AG08395 (cell line): Measurements from ENCODE around the gene CTNNA2.
"Not testable (repeated sequence)": the region's sequence is repeated elsewhere in the genome, so short reads cannot be mapped to it uniquely, and the experiment has no call there.

ENCODE experiments used
- DNase-seq: peaks from one replicate; pipeline ENCODE4 v3.0.0; 2012; ENCODE audit warnings: mixed read lengths, low spot score

Gene CTNNA2

DNA sequence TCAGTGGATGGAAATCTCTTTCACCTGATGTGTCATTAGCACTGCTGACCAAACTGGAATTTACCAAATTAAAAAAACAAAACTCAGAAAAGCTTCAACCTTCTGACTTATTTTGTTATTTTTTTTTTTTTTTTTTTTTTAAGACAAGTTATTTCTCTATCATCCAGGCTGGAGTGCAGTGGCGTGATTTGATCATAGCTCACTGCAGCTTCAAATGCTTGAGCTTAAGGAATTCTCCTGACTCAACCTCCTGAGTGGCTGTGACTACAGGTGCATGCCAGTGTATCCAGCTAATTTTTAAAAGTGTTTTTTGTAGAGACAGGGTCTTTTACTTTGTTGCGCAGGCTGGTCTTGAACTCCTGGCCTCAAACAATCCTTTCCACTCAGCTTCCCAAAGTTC lies 636.1 kb downstream of the CTNNA2 start:
- no peak for DNase-seq

DNA sequence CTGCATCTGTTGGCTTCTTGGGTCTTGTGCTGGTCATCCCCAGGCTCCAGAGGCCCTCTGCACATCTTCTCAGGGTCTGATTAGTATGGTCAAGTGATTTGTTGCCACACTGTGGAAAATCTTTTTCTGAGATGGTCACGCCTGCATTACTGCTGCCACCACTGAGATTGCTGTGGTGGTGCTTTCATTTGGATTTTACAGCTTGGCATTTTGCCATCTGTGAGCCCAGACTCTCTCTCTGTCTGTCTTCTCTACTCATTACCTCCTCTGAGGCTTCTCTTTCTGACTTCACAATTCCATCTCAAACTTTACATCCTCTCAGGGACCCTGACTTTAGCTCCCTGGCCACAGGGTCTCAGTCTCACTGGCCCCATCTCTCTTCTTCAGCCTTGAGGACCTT lies 637.1 kb downstream of the CTNNA2 start:
- DNase-seq: no peak

DNA sequence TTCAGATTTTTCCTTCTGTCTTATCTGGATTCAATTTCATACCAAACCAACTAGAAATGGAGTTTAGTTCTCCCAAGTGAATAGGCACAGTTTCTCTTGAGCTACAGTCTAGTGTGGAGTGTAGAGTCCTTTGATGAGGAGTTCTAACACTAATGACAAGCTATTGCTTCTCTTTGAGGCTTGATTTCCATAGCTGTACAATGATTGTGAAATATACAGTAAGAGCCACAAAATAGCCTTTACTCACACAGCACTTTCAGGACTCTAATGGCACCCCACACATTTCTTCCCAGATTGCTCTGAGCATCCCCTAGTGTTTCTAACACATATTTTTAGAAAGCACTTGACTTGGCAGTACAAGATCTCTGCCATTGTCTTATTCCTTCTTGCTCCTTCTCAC lies 638.4 kb downstream of the CTNNA2 start:
- DNase-seq: no peak

DNA sequence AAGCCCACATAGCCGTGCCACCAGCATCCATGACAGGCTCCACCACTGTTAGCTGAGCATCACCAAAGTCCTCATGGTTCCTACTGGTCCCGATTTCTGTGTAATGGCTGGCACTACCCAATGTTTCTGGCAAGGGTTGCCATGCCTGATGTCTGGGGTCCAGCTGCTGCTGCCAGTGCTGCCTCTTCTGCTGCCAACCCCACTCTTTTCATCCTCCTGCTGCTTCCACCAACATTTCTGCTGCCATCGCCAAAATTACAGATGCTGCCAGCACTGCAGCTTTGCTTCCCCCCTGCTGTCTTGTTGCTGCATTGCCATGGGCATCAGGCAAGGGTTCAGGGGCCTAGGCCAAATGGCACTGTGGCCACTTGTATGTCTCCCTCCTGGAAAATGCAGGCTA lies 638.8 kb downstream of the CTNNA2 start:
- no peak for DNase-seq

DNA sequence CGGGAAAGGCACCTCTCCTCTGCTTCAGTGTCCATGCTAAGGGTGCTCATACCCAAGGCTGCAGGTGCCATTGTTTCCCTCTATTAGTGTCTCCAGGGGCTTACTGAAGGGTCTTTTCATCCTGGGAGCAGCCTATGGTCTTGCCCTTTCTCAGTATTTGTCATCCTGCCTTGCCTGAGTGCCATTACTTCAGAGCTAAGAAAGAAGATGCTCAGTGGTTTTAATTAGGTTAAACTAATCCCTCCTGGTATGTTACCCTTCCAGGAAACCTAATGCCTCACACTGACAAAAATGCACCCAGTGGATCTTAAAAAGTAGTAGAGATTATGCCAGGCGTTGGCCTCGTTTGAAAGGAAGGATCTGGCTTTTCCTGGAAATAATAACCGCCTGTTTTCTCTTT lies 640.3 kb downstream of the CTNNA2 start:
- no peak for DNase-seq

DNA sequence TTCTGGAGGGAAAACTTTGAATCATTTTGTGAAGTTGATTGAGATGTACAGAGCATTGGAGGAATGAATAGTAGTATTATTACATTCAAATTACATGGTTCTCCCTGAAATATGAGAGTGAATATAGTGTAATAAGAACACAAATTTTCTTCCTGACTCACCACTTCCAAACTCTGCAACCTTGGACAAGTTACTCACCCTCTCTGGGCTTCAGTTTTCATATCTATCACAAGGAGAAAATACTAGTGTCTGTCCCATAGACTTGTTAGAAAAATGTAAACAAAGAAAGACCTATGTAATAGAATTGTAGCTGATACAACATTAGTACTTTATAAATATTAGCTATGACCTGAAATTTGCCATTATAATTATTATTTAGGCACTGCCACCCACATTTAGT lies 640.9 kb downstream of the CTNNA2 start:
- no peak for DNase-seq

DNA sequence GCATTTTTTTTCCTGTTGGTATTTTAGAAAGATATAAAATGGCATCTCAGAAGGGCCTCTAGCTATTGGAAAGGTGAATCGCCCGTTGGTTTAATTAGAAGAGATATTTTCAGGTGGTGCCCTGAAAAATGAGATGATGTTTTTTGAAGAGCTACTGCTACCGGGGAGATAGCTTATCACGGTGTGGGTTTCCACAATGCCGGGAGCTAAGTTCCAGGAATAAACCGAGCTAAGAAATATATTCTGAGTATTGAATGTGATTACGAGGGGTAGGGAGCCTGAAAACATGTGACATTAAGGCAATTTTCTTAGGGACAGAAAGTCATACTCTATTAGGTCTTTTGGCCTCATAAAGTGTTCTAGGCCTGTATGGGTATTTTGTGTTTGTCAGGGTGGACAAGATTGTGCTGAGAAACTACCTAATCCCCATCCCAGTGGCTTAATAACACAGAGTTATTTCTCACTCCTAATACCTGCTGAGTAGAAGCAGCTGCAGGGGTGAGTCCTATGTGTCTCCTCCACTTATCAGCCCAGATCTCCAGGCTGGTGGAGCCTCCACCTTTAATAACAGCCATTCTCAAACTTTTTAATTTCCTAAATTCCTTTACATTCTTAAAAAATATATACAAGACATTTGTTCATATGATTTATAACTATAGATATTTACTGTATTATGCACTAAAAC lies 641.5 kb downstream of the CTNNA2 start:
- DNase-seq: no peak

DNA sequence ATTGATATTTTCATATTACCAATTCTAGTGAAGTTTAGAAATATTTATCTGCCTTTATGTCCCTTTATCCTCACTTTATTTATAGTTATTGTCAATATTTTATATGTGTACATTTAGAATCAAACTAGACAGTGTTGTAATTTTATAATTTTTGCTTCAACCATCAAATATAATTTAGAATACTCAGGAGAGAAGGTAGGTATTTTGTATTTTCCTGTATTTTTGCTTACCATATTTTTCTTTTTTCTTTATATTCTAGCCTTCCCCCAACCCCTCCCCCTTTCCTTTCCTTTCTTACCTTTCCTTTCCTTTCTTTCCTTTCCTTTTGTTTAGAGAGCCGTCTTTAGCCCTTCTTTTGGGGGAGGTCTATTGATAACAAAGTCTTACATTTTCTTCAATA lies 651.5 kb downstream of the CTNNA2 start:
- DNase-seq: no peak

DNA sequence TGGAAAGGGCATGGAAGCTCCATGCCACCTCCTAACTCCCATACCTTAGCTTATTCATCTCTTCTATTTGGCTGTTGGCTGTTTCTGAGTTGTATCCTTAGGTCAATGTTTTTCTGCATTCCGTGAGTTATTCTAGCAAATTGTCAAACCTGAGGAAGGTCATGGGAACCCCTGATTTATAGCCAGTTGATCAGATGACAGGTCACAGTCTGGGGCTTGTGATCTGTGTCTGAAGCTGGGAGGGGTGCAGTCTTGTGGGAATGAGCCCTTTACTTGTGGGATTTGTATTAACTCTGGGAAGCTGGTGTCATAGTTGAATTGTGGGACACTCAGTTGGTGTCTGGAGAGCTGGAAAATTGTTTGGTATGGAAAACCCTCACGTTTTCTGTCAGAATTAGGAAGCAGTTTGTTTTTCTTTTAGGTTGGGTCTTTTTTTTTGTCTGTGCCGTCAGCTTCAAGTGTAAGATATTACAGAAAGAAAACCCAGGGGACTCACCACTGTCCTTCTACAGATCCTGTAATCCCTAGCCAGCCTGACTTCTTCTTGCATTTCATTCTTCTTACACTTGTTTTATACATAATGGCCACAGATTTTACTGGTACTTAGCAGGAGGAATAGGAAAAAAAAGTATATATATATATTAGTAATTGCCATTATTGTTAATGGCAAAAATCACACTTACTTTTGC lies 653.8 kb downstream of the CTNNA2 start:
- DNase-seq: no peak

DNA sequence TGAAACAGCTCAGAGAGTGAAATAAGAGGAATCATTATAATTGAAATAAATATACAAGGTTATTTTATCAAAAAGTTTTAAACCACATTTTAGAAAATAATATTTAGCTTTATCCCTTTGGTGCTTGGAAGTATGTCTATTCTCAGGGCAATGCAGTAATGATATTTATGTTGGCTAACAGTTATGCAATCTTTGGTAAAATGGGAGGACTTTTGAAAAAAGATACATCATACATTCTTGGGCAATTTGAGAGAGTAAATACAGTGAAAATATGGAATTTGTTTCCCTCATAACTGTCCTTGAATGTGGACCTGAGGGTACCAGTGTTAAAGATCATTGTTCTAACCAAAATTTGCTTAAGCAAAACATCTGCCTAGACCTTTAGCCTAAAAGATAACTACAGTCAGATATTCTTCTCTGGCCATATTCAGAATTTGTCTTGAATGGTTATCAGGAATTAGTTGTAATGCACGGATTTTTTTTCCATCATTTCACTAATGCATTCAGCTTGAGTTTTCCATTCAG lies 654.5 kb downstream of the CTNNA2 start:
- no peak for DNase-seq

DNA sequence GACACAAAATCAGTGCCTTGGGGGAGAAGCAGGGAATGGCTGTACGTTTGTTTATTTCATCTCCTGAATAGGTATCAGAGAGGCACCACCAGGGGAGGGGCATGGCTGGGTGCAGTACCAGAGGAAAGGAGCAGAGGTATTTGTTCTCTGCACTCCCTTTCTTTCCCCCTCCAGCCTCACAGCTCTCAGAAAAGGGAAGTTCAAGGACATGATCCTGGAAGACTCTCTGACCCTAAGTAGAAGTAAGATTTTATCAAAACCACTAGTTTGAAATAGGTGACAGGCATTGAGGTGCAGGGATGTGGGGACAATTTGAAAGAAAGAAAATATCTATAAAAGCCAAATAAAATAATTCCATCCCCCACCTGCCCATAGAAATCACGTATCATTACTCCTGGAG lies 655.2 kb downstream of the CTNNA2 start:
- DNase-seq: no peak

DNA sequence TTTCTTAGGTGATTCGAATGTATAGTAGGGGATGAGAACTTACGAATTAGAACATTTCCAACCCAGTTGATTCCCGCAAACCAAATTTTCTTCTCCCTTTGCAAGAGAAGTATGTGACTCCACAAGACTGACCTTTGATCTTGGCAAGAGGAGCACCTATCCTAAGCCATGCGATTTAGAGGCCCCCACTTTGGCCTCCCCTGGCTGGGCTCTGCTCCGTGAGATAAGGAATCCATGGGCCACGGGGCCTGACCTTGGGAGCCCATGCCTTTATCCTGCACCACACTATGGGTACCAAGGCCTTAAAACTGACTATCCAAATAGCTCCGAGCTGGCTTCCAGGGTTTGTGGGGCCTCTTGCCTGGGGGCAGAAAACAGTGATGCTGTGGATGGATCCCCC lies 656.0 kb downstream of the CTNNA2 start:
- no peak for DNase-seq

DNA sequence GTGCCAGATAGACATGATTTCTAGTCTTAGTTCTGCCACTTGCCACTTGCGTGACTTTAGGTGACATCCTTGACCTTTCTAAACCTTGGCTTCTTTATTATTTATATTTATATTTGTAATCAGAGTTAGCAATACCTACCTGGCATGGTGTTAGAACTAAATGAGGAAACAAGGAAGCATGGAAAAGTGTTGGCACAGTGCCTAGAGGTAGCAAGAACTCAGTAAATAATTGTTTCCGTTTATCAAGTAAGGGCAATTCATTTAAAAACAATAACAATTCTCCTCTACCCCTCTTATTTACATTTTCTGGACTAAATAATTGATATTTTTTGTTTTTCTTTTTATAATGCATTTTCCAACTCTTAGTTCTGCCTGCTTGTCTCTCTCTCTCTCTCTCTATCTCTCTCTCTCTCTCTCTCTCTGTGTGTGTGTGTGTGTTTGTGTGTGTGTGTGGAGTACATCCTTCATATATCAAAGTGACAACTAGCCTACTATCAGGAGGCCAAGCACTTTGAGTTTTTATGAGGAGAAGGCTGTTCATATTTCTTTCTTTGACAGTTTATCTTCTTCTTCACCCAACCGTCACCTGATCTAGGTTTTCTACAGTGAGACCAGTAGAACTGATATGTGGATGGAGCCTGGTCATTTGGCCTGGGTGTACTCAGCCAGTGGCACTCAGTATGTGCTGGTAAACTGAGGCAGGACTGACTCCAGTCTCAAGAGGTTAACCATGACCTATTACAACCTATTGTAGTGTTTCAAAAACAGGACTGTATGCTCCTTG lies 657.2 kb downstream of the CTNNA2 start:
- DNase-seq: no peak

DNA sequence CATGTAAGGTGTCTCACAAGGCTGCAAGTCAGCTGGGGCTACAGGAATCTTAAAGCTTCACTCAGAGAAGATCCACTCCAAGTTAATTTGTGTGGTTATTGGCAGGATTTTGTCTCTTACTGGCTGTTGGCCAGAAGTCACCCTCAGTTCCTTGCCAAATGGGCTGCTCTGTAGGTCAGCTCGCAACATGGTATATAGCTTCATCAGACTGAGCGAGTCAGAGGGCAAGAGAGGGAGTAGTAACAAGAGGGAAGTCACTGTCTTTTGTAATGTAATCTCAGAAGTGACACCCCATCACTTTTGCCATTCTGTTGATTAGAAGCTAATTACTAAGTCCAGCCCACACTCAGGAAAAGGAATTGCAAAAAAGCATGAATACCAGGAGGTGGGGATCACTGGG lies 672.2 kb downstream of the CTNNA2 start:
- no peak for DNase-seq

DNA sequence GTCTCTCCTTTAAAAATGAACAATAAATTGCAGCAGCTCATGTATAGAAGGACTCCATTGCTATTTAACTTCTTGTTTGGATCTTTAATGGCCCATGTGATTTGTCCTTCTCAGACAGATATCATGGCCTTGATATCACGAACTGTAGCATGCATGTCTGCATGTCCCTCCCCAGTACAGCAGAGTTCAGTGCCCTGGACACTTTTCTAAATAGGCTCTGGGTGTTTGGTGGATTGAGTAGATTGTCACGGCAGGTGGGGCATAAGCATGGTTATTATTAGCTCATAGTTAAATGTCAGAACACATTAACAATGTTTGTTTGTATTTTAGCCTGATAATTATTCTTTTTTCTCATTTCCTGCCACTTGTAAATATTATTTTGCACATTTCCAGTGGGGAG lies 673.4 kb downstream of the CTNNA2 start:
- no peak for DNase-seq

DNA sequence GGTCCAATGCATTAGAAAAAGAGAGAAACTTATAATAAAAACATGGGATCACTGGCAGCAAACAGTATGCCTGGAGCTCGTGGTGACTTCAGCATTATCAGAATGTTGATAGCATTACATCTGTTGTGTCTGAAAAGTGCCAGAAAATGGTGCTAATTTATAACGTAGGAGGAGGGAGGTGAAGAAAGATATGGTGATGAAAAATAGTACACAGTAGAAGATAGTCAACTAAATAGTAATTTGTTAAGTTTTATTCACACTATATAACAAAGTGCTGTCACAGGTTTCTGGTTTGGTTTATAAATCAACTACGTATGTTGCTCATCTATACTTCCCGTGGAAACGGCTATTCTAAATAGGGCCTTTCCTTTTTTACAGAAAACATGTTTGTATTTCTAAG lies 674.3 kb downstream of the CTNNA2 start:
- no peak for DNase-seq

DNA sequence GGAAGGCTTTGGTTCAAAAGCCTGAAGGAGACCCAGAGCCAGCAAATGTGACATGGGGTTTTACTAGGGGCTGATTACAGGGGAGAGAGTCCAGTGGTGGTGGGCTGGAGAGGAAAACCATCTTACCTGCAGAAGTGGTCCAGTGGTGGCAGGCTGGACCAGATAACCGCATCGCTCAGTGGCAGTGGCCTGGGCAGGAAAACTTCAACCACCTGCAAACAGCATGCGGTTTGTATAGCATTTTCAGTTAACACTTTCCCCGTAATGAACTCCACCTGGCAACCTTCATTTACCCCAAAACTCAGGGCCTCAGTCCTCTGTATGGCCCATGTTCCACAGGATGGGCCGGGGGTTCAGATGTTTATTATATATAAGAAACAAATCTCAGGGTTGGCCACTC lies 677.3 kb downstream of the CTNNA2 start:
- DNase-seq: no peak

DNA sequence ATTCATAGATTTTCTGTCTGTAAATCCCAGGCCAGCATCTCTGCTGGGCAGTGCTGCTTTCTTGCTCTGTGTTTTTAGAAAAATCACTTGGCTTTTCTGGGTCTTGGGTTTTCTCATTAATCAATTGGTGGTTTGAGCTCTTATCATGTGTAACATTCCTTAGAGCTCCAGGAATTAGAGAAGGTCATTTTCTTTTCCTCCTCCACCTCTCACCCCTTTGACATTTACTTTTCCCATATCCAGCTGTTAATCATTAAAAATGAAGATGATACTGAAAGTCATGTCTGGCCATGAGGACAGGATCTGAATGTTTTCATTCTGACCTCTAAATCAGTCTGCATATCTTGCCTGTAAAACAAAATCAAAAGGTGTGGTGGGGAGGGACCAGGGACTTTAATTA lies 680.7 kb downstream of the CTNNA2 start:
- DNase-seq: no peak

DNA sequence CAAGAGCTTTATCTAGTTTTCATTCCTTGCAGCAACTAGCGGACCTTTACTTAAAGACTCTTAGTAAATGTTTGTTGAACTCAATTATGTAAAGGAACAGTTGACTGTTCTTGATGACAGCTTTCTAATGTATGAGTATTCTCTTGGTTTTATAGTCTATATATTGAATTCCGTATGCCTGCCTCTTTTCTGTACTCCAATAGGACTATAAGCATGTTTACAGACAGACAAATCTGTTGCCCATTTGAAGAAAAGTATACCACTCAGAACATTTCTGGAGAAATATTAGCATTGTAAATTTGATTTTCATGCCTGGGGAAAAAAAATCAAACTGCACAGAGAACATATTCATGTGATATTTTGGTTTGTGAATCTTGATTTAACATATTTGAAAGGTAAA lies 682.2 kb downstream of the CTNNA2 start:
- no peak for DNase-seq

DNA sequence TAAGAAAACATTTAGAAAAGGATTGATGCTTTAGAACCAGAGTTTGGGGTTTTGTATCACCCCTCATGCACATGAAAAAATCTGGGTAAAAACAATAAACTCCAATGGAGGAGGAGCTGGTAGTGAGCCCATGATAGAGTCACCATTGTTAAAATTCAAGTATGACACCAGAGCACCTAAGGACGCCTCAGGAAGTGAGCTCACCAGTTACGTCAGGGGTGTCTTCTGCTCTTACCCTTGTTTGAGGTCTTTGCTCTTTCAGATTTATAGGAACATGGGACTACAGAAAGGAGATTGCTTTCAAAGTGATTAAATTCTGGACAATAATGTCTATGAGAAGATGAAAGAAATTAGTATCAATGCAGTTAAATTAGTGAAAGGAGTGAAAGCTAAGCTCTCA lies 685.2 kb downstream of the CTNNA2 start:
- no peak for DNase-seq

DNA sequence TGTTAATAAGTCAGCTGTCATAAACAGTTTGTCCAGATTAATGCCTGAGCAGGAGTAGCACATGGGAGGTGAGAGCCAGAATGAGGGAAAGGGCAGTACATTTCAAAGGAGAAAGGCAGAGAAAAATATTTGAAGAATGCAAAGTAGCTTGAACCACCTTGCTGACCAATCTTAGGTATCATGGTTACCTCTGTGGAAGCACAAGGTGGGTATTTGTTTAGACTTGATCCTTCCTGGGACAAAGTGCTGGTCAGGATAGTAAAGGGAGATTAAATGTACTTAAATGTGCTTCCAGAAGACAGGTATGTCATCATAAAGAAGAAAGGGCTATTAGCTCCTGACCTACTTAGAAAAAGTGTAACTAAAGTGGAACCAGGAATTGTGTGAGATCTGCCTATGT lies 686.7 kb downstream of the CTNNA2 start:
- DNase-seq: no peak

DNA sequence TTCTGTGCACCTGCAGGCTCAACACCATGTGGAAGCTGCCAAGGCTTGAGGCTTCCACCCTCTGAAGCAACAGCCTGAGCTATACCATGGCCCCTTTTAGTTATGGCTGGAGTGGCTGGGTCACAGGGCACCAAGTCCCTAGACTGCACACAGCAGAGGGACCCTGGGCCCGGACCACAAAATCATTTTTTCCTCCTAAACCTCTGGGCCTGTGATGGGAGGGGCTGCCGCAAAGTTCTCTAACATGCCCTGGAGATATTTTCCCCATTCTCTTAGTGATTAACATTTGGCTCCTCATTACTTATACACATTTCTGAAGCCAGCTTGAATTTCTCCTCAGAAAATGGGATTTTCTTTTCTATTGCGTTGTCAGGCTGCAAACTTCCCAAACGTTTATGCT lies 691.1 kb downstream of the CTNNA2 start:
- not testable (repeated sequence) for DNase-seq

DNA sequence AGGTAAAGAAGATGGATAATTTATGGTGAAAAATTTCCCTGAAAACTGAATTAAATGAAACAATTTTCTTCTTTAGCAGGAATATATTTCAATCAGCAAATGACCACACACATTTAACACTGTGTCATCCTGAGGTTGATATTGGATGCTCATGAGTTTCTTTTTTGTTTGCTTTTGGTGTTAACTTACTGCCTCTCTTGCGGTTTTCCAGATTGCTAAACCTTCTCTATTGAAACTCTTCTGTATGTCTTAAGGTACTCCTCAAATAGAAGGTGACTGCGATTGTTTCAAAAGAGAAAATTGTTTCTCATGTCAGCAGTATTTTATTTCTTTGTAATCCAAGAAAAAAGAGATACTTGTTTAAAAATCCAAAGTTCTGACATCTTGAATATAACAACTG lies 692.6 kb downstream of the CTNNA2 start:
- no peak for DNase-seq
